ENCODE data around the gene ESR2. TPM values are rescaled to one million over a fixed set of nuclear protein-coding genes. Genes with fewer than 3 reads are reported as not detected.

Gene ESR2
- total RNA-seq, 1 experiment from 2014 or later = 0.15 TPM

DNA sequence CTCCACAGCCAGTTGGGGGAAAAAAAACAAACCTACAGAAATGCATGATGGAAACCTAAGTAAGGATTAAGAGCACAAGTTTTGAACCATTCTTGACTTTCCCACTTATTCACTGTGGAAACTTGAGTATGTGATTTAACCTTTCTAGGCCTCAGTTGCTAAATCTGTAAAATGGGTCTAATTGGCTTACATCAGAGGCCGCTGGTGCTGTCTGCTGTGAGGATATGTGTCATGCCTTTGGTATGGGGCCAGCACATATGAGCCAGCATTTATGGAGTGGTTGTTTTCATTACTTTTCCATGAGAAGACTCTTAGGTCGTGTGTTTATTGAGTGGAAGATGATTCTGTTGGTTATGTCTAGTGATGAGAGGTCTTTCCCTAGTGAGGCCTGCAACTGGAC is 102.4 kb downstream of the ESR2 start:
- Mint-ChIP-seq H3K9me3 (no peaks in the 10 kb centered on the region), H3K4me1 (peaks cover 70 to 72% of the 10 kb centered on the region in 2 experiments), H3K4me3 (no peak overlapping the region), H3K27me3 (ENCODE audit: low read depth) (no peaks in the 10 kb centered on the region), H3K27ac (peak overlapping the region in 2 of 3 experiments; percentile 19 to 45; a peak in 3 of 7 replicates), H3K36me3 (ENCODE audit: insufficient read depth in 1 of 3, low read depth in 3 of 3) (peaks cover 22 to 47% (median 31%) of the 10 kb centered on the region in 3 experiments; a peak in 6 of 7 replicates)
- H3K4me2 ChIP-seq (ENCODE audit: insufficient read depth, insufficient read length, low read length) = no peak overlapping the region
- peaks cover 6% of the 10 kb centered on the region; the same call in 1 of the 2 replicates for H3K4me1 ChIP-seq (ENCODE audit: insufficient read depth, low read length)
- H3K23me2 ChIP-seq (ENCODE audit: insufficient read length, low read depth, low read length, poor library complexity, severe bottlenecking) = peaks cover 2% of the 10 kb centered on the region
- H3K56ac ChIP-seq (ENCODE audit: insufficient read length, low read depth, low read length) = no peak overlapping the region
- no CpG with 5 or more reads among the region's 2 CpGs for WGBS (ENCODE audit: extremely low coverage, insufficient read length, low lambda C conversion rate)
- no peak overlapping the region for H3K27ac ChIP-seq (ENCODE audit: insufficient read length, low read depth, low read length)
- no peak overlapping the region for H3K18ac ChIP-seq (ENCODE audit: insufficient read length, low read depth, low read length)
- H4K20me1 ChIP-seq (ENCODE audit: control insufficient read depth, insufficient read depth, insufficient read length) = no peaks in the 10 kb centered on the region
- H3T11ph ChIP-seq (ENCODE audit: low read length) = no peak overlapping the region
- DNase-seq = no peak
- TF ChIP-seq, protein P1, sequence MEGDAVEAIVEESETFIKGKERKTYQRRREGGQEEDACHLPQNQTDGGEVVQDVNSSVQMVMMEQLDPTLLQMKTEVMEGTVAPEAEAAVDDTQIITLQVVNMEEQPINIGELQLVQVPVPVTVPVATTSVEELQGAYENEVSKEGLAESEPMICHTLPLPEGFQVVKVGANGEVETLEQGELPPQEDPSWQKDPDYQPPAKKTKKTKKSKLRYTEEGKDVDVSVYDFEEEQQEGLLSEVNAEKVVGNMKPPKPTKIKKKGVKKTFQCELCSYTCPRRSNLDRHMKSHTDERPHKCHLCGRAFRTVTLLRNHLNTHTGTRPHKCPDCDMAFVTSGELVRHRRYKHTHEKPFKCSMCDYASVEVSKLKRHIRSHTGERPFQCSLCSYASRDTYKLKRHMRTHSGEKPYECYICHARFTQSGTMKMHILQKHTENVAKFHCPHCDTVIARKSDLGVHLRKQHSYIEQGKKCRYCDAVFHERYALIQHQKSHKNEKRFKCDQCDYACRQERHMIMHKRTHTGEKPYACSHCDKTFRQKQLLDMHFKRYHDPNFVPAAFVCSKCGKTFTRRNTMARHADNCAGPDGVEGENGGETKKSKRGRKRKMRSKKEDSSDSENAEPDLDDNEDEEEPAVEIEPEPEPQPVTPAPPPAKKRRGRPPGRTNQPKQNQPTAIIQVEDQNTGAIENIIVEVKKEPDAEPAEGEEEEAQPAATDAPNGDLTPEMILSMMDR (conservative IDR thresholded peaks at IDR 0.05) = no peak
- no peak overlapping the region for H3K23ac ChIP-seq (ENCODE audit: insufficient read length, low read depth, low read length)
- no peak overlapping the region for H4K5ac ChIP-seq (ENCODE audit: insufficient read length, low read depth, low read length)
- no peak overlapping the region for H2AK5ac ChIP-seq (ENCODE audit: insufficient read length, low read length)
- H3K79me2 ChIP-seq (ENCODE audit: insufficient read depth, low read length) = no peaks in the 10 kb centered on the region
- no peak overlapping the region for H3K14ac ChIP-seq (ENCODE audit: insufficient read depth, low read length)
- no peaks in the 10 kb centered on the region for H3K79me1 ChIP-seq (ENCODE audit: insufficient read depth, low read depth, low read length, poor library complexity, severe bottlenecking)
- H4K8ac ChIP-seq (replicated peaks; ENCODE audit: insufficient read length, low read depth, low read length) = no peak overlapping the region
- no peak overlapping the region for H3K4ac ChIP-seq (ENCODE audit: low read depth, low read length)
- H2AFZ ChIP-seq (ENCODE audit: low read length) = no peak overlapping the region
- no peak overlapping the region for H3K9ac ChIP-seq (ENCODE audit: extremely low read depth, insufficient read length, low read length)
- no peaks in the 10 kb centered on the region for H3K27me3 ChIP-seq (ENCODE audit: insufficient read depth, low read length)
- H4K91ac ChIP-seq (ENCODE audit: insufficient read length, low read depth, low read length) = no peak overlapping the region
- no peak overlapping the region for H2BK120ac ChIP-seq (ENCODE audit: low read depth, low read length, poor library complexity, severe bottlenecking)
- no peak overlapping the region for H2BK5ac ChIP-seq (ENCODE audit: insufficient read length, low read length)
- H2BK12ac ChIP-seq (ENCODE audit: insufficient read length, low read depth, low read length) = no peak overlapping the region
- H2BK15ac ChIP-seq (ENCODE audit: low read depth, low read length) = no peak overlapping the region
- no peak overlapping the region for H2BK20ac ChIP-seq (ENCODE audit: low read depth, low read length, poor library complexity, severe bottlenecking)
- no peaks in the 10 kb centered on the region for H3K9me3 ChIP-seq (ENCODE audit: control insufficient read depth, low read depth, low read length)
